WTC11 (cell line): Measurements from ENCODE around the gene TOB2. TPM values are rescaled to one million over a fixed set of nuclear protein-coding genes. Genes with fewer than 3 reads are reported as not detected.

Experiments used
- ATAC-seq: fragments of 200-7000 bp; cut with Tn5 transposase; 2 replicates; pipeline ENCODE4 v1.10.0; 2021; ENCODE audit warnings: mild to moderate bottlenecking, moderate library complexity
- CTCF ChIA-PET: fragments of 300-600 bp; sonication (Branson Sonifier 250); formaldehyde crosslinking; loops from one replicate; lab custom pipeline; 2021; ENCODE audit warnings: antibody characterized with exemption; lab: Charles Lee
- POLR2A ChIA-PET: fragments of 350-600 bp; sonication (Branson Sonifier 250); formaldehyde crosslinking; loops from one replicate; lab custom pipeline; 2021; ENCODE audit warnings: antibody characterized with exemption; lab: Charles Lee
- DNase-seq: peaks from one replicate; pipeline ENCODE4 v3.0.0; 2021; ENCODE audit warnings: low spot score
- H3K27ac Mint-ChIP-seq: 2 replicates; pipeline ENCODE4 v1.8.0; 2021; ENCODE audit warnings: mixed read lengths
- H3K27me3 Mint-ChIP-seq: 2 replicates; pipeline ENCODE4 v1.8.0; 2021; ENCODE audit warnings: low read depth, mild to moderate bottlenecking, moderate library complexity, mixed read lengths
- H3K36me3 Mint-ChIP-seq: 2 replicates; pipeline ENCODE4 v1.8.0; 2021; ENCODE audit warnings: mixed read lengths
- H3K4me1 Mint-ChIP-seq: 2 replicates; pipeline ENCODE4 v1.8.0; 2022; ENCODE audit warnings: mixed read lengths
- H3K4me3 Mint-ChIP-seq: 2 replicates; pipeline ENCODE4 v1.8.0; 2021; ENCODE audit warnings: mild to moderate bottlenecking, moderate library complexity, mixed read lengths
- H3K9me3 Mint-ChIP-seq: 2 replicates; pipeline ENCODE4 v1.8.0; 2021; ENCODE audit warnings: mixed read lengths
- FOXK1 ChIP-seq: sonication (generic); formaldehyde crosslinking; IDR thresholded peaks from 2 replicates; pipeline ENCODE4 v1.8.0; 2022; ENCODE audit warnings: mild to moderate bottlenecking, moderate library complexity, missing genetic modification reagents
- NR2C2 ChIP-seq: sonication (generic); formaldehyde crosslinking; IDR thresholded peaks from 2 replicates; pipeline ENCODE4 v1.8.0; 2022; ENCODE audit warnings: mild to moderate bottlenecking, missing genetic modification reagents
- TEAD1 ChIP-seq: sonication (generic); formaldehyde crosslinking; IDR thresholded peaks from 2 replicates; pipeline ENCODE4 v1.8.0; 2022; ENCODE audit warnings: mild to moderate bottlenecking, missing genetic modification reagents
- total RNA-seq: library from RNA; stranded (reverse); gene quantifications from 3 replicates; pipeline ENCODE4 v1.2.3, GENCODE V29; 2021
- TF ChIP-seq, protein P1 (sequence below): sonication (generic); formaldehyde crosslinking; IDR thresholded peaks from 2 replicates; pipeline ENCODE4 v1.8.1; 2023; ENCODE audit warnings: mild to moderate bottlenecking, missing genetic modification reagents, borderline replicate concordance
- TF ChIP-seq, protein P2 (sequence below): sonication (generic); formaldehyde crosslinking; conservative IDR thresholded peaks from 2 replicates; pipeline ENCODE4 v1.8.1; 2023; ENCODE audit warnings: mild to moderate bottlenecking, low read depth, missing genetic modification reagents, moderate library complexity
- TF ChIP-seq, protein P3 (sequence below): sonication (generic); formaldehyde crosslinking; IDR thresholded peaks from 2 replicates; pipeline ENCODE4 v1.8.0; 2022; ENCODE audit warnings: missing genetic modification reagents
- TF ChIP-seq, protein P4 (sequence below): fragments of 250-450 bp; sonication (Bioruptor Pico); IDR thresholded peaks from 2 replicates; pipeline ENCODE4 v1.9.0; 2021; ENCODE audit warnings: mild to moderate bottlenecking
- TF ChIP-seq, protein P5 (sequence below): fragments of 250-450 bp; sonication (Bioruptor Pico); IDR thresholded peaks from 2 replicates; pipeline ENCODE4 v1.9.0; 2021; ENCODE audit warnings: mild to moderate bottlenecking, borderline replicate concordance
- TF ChIP-seq, protein P6 (sequence below): sonication (generic); formaldehyde crosslinking; IDR thresholded peaks from 2 replicates; pipeline ENCODE4 v1.8.1; 2023; ENCODE audit warnings: mild to moderate bottlenecking, missing genetic modification reagents, moderate library complexity

The TOB2 gene
- total RNA-seq, 1 experiment from 2014 or later: 46.6 TPM

DNA sequence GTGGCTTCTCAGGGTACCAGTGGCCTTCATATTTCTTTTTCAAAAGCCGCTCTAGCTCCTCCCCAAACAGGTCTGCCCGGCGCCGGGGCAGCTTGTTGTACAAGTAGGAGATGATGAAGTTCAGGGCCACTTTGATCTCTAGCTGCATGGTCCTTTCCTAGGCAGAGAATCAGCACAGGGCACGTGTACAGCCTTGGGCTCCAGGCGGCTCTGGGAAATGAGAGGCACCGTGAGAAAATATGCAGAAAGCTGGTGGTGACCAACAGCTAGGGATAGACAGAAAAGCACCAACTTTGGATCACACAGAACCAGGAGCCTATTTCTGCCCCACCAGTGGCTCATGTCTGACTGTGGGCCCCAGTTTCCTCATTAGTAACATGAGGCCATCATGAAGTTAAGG lies 9.4 kb downstream of the TOB2 start:
- Mint-ChIP-seq H3K27me3 (no peaks in the 10 kb centered on the region), H3K4me3 (no peak overlapping the region), H3K9me3 (no peaks in the 10 kb centered on the region), H3K36me3 (peaks cover 30% of the 10 kb centered on the region), H3K4me1 (0 out of 2 replicates have a peak, but pooled peaks cover under 1% of the 10 kb centered on the region), H3K27ac (no peak overlapping the region)
- DNase-seq (no peak), ATAC-seq (no peak)
- TF ChIP-seq, protein P1, sequence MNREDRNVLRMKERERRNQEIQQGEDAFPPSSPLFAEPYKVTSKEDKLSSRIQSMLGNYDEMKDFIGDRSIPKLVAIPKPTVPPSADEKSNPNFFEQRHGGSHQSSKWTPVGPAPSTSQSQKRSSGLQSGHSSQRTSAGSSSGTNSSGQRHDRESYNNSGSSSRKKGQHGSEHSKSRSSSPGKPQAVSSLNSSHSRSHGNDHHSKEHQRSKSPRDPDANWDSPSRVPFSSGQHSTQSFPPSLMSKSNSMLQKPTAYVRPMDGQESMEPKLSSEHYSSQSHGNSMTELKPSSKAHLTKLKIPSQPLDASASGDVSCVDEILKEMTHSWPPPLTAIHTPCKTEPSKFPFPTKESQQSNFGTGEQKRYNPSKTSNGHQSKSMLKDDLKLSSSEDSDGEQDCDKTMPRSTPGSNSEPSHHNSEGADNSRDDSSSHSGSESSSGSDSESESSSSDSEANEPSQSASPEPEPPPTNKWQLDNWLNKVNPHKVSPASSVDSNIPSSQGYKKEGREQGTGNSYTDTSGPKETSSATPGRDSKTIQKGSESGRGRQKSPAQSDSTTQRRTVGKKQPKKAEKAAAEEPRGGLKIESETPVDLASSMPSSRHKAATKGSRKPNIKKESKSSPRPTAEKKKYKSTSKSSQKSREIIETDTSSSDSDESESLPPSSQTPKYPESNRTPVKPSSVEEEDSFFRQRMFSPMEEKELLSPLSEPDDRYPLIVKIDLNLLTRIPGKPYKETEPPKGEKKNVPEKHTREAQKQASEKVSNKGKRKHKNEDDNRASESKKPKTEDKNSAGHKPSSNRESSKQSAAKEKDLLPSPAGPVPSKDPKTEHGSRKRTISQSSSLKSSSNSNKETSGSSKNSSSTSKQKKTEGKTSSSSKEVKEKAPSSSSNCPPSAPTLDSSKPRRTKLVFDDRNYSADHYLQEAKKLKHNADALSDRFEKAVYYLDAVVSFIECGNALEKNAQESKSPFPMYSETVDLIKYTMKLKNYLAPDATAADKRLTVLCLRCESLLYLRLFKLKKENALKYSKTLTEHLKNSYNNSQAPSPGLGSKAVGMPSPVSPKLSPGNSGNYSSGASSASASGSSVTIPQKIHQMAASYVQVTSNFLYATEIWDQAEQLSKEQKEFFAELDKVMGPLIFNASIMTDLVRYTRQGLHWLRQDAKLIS (CRISPR knock-in tag): no peak
- TF ChIP-seq TEAD1 (CRISPR knock-in tag) (no peak), NR2C2 (CRISPR knock-in tag) (no peak), FOXK1 (CRISPR knock-in tag) (no peak)
- TF ChIP-seq, protein P2, sequence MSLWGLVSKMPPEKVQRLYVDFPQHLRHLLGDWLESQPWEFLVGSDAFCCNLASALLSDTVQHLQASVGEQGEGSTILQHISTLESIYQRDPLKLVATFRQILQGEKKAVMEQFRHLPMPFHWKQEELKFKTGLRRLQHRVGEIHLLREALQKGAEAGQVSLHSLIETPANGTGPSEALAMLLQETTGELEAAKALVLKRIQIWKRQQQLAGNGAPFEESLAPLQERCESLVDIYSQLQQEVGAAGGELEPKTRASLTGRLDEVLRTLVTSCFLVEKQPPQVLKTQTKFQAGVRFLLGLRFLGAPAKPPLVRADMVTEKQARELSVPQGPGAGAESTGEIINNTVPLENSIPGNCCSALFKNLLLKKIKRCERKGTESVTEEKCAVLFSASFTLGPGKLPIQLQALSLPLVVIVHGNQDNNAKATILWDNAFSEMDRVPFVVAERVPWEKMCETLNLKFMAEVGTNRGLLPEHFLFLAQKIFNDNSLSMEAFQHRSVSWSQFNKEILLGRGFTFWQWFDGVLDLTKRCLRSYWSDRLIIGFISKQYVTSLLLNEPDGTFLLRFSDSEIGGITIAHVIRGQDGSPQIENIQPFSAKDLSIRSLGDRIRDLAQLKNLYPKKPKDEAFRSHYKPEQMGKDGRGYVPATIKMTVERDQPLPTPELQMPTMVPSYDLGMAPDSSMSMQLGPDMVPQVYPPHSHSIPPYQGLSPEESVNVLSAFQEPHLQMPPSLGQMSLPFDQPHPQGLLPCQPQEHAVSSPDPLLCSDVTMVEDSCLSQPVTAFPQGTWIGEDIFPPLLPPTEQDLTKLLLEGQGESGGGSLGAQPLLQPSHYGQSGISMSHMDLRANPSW (CRISPR knock-in tag): no peak
- TF ChIP-seq, protein P3, sequence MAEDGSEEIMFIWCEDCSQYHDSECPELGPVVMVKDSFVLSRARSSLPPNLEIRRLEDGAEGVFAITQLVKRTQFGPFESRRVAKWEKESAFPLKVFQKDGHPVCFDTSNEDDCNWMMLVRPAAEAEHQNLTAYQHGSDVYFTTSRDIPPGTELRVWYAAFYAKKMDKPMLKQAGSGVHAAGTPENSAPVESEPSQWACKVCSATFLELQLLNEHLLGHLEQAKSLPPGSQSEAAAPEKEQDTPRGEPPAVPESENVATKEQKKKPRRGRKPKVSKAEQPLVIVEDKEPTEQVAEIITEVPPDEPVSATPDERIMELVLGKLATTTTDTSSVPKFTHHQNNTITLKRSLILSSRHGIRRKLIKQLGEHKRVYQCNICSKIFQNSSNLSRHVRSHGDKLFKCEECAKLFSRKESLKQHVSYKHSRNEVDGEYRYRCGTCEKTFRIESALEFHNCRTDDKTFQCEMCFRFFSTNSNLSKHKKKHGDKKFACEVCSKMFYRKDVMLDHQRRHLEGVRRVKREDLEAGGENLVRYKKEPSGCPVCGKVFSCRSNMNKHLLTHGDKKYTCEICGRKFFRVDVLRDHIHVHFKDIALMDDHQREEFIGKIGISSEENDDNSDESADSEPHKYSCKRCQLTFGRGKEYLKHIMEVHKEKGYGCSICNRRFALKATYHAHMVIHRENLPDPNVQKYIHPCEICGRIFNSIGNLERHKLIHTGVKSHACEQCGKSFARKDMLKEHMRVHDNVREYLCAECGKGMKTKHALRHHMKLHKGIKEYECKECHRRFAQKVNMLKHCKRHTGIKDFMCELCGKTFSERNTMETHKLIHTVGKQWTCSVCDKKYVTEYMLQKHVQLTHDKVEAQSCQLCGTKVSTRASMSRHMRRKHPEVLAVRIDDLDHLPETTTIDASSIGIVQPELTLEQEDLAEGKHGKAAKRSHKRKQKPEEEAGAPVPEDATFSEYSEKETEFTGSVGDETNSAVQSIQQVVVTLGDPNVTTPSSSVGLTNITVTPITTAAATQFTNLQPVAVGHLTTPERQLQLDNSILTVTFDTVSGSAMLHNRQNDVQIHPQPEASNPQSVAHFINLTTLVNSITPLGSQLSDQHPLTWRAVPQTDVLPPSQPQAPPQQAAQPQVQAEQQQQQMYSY: no peak
- TF ChIP-seq, protein P4, sequence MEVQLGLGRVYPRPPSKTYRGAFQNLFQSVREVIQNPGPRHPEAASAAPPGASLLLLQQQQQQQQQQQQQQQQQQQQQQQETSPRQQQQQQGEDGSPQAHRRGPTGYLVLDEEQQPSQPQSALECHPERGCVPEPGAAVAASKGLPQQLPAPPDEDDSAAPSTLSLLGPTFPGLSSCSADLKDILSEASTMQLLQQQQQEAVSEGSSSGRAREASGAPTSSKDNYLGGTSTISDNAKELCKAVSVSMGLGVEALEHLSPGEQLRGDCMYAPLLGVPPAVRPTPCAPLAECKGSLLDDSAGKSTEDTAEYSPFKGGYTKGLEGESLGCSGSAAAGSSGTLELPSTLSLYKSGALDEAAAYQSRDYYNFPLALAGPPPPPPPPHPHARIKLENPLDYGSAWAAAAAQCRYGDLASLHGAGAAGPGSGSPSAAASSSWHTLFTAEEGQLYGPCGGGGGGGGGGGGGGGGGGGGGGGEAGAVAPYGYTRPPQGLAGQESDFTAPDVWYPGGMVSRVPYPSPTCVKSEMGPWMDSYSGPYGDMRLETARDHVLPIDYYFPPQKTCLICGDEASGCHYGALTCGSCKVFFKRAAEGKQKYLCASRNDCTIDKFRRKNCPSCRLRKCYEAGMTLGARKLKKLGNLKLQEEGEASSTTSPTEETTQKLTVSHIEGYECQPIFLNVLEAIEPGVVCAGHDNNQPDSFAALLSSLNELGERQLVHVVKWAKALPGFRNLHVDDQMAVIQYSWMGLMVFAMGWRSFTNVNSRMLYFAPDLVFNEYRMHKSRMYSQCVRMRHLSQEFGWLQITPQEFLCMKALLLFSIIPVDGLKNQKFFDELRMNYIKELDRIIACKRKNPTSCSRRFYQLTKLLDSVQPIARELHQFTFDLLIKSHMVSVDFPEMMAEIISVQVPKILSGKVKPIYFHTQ (CRISPR knock-in tag): no peak
- TF ChIP-seq, protein P5, sequence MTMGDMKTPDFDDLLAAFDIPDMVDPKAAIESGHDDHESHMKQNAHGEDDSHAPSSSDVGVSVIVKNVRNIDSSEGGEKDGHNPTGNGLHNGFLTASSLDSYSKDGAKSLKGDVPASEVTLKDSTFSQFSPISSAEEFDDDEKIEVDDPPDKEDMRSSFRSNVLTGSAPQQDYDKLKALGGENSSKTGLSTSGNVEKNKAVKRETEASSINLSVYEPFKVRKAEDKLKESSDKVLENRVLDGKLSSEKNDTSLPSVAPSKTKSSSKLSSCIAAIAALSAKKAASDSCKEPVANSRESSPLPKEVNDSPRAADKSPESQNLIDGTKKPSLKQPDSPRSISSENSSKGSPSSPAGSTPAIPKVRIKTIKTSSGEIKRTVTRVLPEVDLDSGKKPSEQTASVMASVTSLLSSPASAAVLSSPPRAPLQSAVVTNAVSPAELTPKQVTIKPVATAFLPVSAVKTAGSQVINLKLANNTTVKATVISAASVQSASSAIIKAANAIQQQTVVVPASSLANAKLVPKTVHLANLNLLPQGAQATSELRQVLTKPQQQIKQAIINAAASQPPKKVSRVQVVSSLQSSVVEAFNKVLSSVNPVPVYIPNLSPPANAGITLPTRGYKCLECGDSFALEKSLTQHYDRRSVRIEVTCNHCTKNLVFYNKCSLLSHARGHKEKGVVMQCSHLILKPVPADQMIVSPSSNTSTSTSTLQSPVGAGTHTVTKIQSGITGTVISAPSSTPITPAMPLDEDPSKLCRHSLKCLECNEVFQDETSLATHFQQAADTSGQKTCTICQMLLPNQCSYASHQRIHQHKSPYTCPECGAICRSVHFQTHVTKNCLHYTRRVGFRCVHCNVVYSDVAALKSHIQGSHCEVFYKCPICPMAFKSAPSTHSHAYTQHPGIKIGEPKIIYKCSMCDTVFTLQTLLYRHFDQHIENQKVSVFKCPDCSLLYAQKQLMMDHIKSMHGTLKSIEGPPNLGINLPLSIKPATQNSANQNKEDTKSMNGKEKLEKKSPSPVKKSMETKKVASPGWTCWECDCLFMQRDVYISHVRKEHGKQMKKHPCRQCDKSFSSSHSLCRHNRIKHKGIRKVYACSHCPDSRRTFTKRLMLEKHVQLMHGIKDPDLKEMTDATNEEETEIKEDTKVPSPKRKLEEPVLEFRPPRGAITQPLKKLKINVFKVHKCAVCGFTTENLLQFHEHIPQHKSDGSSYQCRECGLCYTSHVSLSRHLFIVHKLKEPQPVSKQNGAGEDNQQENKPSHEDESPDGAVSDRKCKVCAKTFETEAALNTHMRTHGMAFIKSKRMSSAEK: no peak
- TF ChIP-seq, protein P6, sequence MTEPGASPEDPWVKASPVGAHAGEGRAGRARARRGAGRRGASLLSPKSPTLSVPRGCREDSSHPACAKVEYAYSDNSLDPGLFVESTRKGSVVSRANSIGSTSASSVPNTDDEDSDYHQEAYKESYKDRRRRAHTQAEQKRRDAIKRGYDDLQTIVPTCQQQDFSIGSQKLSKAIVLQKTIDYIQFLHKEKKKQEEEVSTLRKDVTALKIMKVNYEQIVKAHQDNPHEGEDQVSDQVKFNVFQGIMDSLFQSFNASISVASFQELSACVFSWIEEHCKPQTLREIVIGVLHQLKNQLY (CRISPR knock-in tag): no peak
- POLR2A ChIA-PET: interaction anchor here (0.5 to 1.4 kb wide), 3 partner anchors 10 to 49 kb away, joined by 3 to 8 read pairs (median 6); partner anchors contain the start of gene TOB2
- CTCF ChIA-PET: interaction anchor here (0.6 to 2.1 kb wide), 2 partner anchors 11 to 33 kb away, joined by 3 to 14 read pairs; no protein-coding TSS in a partner anchor
